ENCODE data around the gene ABCF2. TPM values are rescaled to one million over a fixed set of nuclear protein-coding genes. Genes with fewer than 3 reads are reported as not detected.

Gene ABCF2
- total and polyA plus RNA-seq, 4 donors: 6.3 to 15.6 (median 10.5) TPM

GRCh38 chr7:151240536-151240935, 13.5 kb upstream of the ABCF2 start:
- no peak overlapping the region for H3K27ac ChIP-seq (ENCODE audit: low read depth in 1 of 2, low read length in 2 of 2)
- H3K4me3 ChIP-seq (ENCODE audit: low read depth in 1 of 3, low read length in 3 of 3): no peak overlapping the region
- H3K27me3 ChIP-seq (ENCODE audit: control insufficient read depth in 4 of 4, insufficient read depth in 4 of 4, low read length in 3 of 4): no peaks in the 10 kb centered on the region
- DNase-seq (ENCODE audit: low spot score): no peak
- TF ChIP-seq MAX (IDR thresholded peaks at IDR 0.05): no peak
- TF ChIP-seq FOXA1 (IDR thresholded peaks at IDR 0.05): no peak
- no peak for TF ChIP-seq SP1 (IDR thresholded peaks at IDR 0.05)
- TF ChIP-seq HNF4A (conservative IDR thresholded peaks at IDR 0.05): no peak
- no peak for TF ChIP-seq REST (IDR thresholded peaks at IDR 0.05)
- TF ChIP-seq HNF4G (IDR thresholded peaks at IDR 0.05): no peak
- no peak for TF ChIP-seq RXRA (IDR thresholded peaks at IDR 0.05)
- peaks cover 0 to 13% (median 5%) of the 10 kb centered on the region in 4 donors for H3K4me1 ChIP-seq (ENCODE audit: control insufficient read depth in 4 of 4, insufficient read depth in 4 of 4, low read length in 3 of 4)
- peaks cover 2 to 24% (median 10%) of the 10 kb centered on the region in 4 donors for H3K36me3 ChIP-seq (ENCODE audit: control insufficient read depth in 4 of 4, insufficient read depth in 3 of 4, low read depth in 1 of 4, low read length in 3 of 4)
- WGBS: 90% methylated on average over 4 of the region's 4 CpGs
- H3K9me3 ChIP-seq (ENCODE audit: control insufficient read depth in 4 of 4, low read length in 3 of 4): no peaks in the 10 kb centered on the region
- no peak overlapping the region for H3K9ac ChIP-seq (ENCODE audit: low read depth in 1 of 2, low read length in 2 of 2)

- no peak for DNase-seq (ENCODE audit: low spot score)
- no peak overlapping the region for H3K4me3 ChIP-seq (ENCODE audit: low read depth in 1 of 3, low read length in 3 of 3)
- 80% methylated on average over 11 of the region's 11 CpGs for WGBS
- TF ChIP-seq HNF4G (IDR thresholded peaks at IDR 0.05): no peak
- TF ChIP-seq NR2F2 (IDR thresholded peaks at IDR 0.05): no peak
- TF ChIP-seq GABPA (IDR thresholded peaks at IDR 0.05 in 1 of 2, conservative IDR thresholded peaks at IDR 0.05 in 1 of 2): no peak
- TF ChIP-seq ZBTB33 (IDR thresholded peaks at IDR 0.05): no peak
- no peak for TF ChIP-seq YY1 (IDR thresholded peaks at IDR 0.05)
- no peak for TF ChIP-seq RXRA (IDR thresholded peaks at IDR 0.05)
- H3K4me1 ChIP-seq (ENCODE audit: control insufficient read depth in 4 of 4, insufficient read depth in 4 of 4, low read length in 3 of 4): peaks cover 0 to 10% (median 1%) of the 10 kb centered on the region in 4 donors
- H3K27me3 ChIP-seq (ENCODE audit: control insufficient read depth in 4 of 4, insufficient read depth in 4 of 4, low read length in 3 of 4): no peaks in the 10 kb centered on the region
- no peaks in the 10 kb centered on the region for H3K9me3 ChIP-seq (ENCODE audit: control insufficient read depth in 4 of 4, low read length in 3 of 4)
- H3K27ac ChIP-seq (ENCODE audit: low read depth in 1 of 2, low read length in 2 of 2): no peak overlapping the region
- H3K9ac ChIP-seq (ENCODE audit: low read depth in 1 of 2, low read length in 2 of 2): no peak overlapping the region
- peaks cover 2 to 27% (median 10%) of the 10 kb centered on the region in 4 donors for H3K36me3 ChIP-seq (ENCODE audit: control insufficient read depth in 4 of 4, insufficient read depth in 3 of 4, low read depth in 1 of 4, low read length in 3 of 4)
Measured at GRCh38 chr7:151239837-151240459, 12.9 kb upstream of the ABCF2 start.
